Measurements from ENCODE around the gene CBX5.
A peak's percentile ranks its signal among the peaks of the same experiment; 100 is the strongest.

The CBX5 gene

DNA sequence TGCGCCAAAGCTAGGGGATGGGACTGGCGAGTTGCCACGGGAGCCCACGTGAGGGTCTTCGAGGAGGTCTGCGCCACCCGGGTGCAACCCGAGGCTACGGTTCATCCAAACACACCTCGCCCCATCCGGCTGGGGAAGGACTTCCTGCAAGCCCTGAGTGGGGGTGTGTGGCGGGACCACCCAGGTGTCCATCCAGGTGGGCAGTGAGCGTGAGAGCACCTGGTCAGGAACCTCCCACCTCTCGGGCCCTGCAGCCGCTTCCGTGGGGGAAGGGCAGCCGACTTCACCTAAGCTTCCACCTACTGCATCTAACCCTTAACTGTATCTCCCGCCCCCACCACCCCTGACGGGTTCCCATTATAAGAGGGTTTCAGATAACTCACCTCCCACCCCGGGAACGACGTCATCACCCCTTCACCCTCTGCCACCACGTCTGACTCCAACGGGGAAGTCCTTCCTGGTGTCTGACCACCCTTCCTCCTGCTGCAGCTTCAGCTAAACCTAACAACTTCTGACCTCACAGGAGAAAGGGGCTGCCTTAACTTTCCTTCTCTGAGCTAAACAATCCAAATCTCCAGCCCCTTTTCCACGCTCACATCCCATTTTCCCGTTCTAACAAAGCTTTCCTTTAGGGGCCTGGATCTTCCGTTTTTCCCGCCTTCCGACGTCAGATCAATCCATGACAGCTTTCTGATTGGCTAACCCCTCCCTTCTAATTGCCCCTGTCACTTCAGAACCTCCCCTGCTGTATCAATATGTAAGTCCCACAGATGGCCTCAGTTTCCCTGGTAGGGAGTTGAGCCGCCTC lies 63.7 kb downstream of the CBX5 start:
- TF ChIP-seq, protein P1, sequence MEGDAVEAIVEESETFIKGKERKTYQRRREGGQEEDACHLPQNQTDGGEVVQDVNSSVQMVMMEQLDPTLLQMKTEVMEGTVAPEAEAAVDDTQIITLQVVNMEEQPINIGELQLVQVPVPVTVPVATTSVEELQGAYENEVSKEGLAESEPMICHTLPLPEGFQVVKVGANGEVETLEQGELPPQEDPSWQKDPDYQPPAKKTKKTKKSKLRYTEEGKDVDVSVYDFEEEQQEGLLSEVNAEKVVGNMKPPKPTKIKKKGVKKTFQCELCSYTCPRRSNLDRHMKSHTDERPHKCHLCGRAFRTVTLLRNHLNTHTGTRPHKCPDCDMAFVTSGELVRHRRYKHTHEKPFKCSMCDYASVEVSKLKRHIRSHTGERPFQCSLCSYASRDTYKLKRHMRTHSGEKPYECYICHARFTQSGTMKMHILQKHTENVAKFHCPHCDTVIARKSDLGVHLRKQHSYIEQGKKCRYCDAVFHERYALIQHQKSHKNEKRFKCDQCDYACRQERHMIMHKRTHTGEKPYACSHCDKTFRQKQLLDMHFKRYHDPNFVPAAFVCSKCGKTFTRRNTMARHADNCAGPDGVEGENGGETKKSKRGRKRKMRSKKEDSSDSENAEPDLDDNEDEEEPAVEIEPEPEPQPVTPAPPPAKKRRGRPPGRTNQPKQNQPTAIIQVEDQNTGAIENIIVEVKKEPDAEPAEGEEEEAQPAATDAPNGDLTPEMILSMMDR (IDR thresholded peaks at IDR 0.05; ENCODE audit: control insufficient read depth, insufficient read depth, low read depth, low read length, missing control alignments), result no peak
- no peak for DNase-seq (ENCODE audit: low read depth)
- no peak overlapping the region for H3K4me3 ChIP-seq (ENCODE audit: control insufficient read depth, low read depth, low read length)

DNA sequence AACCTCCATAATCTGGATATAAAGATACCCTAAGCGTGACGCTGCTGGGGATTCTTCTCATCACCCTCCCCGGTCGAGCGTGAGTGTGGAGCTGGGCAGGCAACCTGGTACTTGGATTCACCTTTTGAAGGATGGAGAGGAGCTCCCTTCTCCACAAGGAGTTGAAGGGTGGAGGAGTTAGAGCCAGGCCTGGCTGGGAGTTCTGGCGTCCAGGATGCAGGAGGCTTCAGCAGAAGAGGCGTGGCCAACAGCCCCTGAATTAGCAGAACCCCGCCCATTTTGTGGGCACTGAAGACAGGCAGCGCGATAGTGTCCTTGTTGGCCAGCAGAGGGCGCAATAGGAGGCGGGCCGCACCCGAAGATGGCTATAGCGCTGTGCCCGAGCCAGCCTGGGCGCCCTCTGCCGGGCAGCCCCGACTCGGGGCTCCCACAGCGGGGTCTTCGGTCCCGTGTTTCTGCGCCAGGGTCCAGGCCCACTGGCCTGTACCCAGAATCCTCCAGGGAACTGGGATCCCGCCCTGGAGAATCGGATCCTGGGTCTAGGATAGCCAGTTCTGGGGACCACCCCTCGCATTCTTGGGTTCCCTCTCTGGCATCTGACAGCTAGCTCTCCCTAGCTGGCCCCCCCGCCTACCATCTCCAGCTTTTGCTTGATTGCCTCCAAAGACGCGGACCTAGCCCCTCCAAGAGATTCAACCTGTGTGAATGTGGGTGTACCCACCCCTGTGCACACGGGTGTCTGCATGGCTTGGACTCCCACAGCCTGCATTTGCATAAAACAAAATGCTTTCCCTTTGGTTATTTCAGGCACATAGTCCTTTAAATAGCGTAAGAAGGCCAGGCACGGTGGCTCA lies 65.1 kb downstream of the CBX5 start:
- peak overlapping the region; percentile 15 for H3K4me3 ChIP-seq (ENCODE audit: control insufficient read depth, low read depth, low read length)
- TF ChIP-seq, protein P1 (IDR thresholded peaks at IDR 0.05; ENCODE audit: control insufficient read depth, insufficient read depth, low read depth, low read length, missing control alignments), result peak; percentile 100
- DNase-seq (ENCODE audit: low read depth), result peak; percentile 54

DNA sequence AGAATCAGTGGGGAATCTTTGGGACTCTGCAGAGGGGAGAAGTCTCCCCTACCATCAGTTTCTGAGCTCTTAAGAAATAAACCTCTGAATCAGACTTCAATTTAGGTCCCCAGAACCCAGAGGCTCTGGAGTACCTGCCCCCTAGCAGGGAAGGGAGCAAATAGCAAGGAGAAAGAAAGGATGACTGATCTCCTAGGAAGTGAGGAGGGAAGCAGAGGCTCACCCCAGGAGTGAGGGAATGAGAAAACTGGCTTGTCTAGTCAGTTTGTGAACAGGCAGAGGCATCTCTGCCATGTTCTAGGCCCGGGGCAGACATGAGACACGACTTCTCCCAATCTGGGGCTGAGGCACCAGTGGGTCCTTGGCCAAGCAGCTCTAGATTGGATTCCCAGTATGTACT lies 66.8 kb downstream of the CBX5 start:
- TF ChIP-seq, protein P1 (IDR thresholded peaks at IDR 0.05; ENCODE audit: control insufficient read depth, insufficient read depth, low read depth, low read length, missing control alignments), result peak; percentile 34
- DNase-seq (ENCODE audit: low read depth), result no peak
- H3K4me3 ChIP-seq (ENCODE audit: control insufficient read depth, low read depth, low read length), result no peak overlapping the region

DNA sequence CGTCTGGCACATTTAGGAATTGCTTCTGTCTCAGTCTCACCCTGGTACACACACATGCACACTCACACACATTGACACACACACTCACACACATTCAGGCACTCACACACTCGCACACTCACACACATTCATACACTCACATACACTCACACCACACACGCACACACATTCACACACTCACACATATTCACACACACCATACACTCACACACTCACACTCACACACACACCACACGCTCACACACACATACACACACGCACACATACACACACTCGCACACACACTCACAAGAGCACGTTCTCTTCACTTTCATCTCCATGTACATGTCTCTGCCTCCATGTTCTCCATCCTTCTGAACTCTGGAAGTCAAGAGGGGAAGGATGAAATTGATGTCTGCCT lies 68.0 kb downstream of the CBX5 start:
- TF ChIP-seq, protein P1 (IDR thresholded peaks at IDR 0.05; ENCODE audit: control insufficient read depth, insufficient read depth, low read depth, low read length, missing control alignments), result no peak
- no peak for DNase-seq (ENCODE audit: low read depth)
- no peak overlapping the region for H3K4me3 ChIP-seq (ENCODE audit: control insufficient read depth, low read depth, low read length)

DNA sequence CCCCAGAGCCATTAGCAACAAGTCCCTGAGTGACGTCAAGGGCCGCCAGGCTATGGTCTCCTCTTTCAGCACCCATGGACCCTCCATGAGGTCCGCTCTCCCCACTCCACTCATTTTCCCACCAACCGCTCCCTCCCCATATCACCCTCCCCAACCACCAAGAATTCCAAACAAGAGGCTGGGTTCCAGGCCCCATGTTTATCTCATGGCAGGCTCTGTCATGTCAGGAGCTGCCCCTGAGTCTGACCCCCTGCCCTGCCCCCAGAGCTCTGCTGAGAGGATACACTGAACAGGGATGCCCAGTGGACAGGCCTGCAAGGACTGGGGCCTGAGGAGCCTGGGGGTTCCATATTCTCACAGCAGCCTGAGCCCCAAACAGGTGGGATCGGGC lies 69.5 kb downstream of the CBX5 start:
- H3K4me3 ChIP-seq (ENCODE audit: control insufficient read depth, low read depth, low read length), result no peak overlapping the region
- TF ChIP-seq, protein P1 (IDR thresholded peaks at IDR 0.05; ENCODE audit: control insufficient read depth, insufficient read depth, low read depth, low read length, missing control alignments), result no peak
- no peak for DNase-seq (ENCODE audit: low read depth)

DNA sequence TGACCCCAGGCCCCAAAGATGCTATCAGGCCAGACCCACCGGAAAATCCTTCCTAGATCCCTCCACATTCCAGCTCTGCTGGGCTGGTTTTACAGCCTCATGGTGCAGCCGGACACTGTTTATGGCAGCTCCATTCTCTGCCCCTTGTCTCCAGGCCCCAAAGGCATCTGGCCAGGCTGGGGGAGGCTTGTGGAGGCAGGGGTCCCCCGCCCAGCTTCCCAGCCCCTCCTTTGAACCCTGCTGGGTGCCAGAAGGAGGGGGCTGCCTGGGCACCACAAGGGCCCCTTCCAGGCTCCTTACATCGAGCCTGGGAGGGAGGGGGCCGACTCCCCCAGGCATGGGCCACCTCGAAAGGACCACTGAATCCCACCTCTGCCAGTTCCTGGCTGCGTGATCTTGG lies 71.3 kb downstream of the CBX5 start:
- TF ChIP-seq, protein P1 (IDR thresholded peaks at IDR 0.05; ENCODE audit: control insufficient read depth, insufficient read depth, low read depth, low read length, missing control alignments), result no peak
- no peak overlapping the region for H3K4me3 ChIP-seq (ENCODE audit: control insufficient read depth, low read depth, low read length)
- no peak for DNase-seq (ENCODE audit: low read depth)

Measured in AG09309 (cell line).